ENCODE results near the gene TFB2M.
A peak's percentile ranks its signal among the peaks of the same experiment; 100 is the strongest.
"Not testable (repeated sequence)": the region's sequence is repeated elsewhere in the genome, so short reads cannot be mapped to it uniquely, and the experiment has no call there.

The TFB2M gene

DNA sequence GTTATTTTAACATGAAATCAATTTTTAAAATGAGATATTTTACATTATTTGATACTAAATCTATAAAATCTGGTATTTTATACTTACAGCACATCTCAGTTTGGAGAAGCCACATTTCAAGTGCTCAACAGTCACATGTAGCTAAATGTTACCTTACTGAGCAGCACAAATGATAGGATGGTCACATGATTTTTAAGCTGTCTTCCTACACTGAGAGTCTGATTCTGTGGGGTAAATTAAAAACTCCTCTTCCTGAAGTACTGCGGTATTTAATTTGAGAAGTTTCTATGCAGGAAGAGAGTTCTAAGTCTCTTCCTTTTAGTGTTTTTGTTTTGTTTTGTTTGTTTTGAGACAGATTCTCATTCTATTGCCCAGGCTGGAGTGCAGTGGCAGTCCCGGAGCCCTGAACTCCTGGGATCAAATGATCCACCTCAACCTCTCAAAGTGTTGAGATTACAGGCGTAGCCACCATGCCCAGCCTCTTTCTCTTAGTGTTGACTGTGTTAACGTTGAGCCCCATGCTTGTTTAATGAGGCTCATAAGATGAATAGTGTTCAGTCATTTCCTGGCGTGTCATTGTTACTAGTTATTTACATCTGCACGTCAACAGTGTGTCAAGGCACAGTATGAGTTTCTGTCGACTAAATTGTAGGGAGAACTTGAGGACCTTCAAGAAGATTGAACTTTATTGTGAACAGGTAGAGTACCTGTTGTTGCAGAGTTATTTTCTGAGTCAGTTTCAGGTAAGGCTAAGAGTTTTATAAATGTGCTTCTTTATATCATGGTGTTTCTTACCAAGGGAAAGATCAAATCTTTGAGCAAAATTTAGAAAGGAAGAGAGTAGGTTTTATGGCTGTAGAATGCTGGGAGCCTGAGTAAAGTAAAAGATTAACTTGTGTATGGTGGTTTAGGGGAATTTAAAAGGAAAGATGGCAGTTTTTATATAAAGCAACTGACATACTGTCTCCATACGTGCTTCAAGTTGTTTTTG, 3.5 kb upstream of the TFB2M start:
- DNase-seq (ENCODE audit: low spot score), result no peak
- POLR2A ChIA-PET (ENCODE audit: low non-redundant PET), result no interaction called here
- H3K27ac ChIP-seq, result no peak overlapping the region

DNA sequence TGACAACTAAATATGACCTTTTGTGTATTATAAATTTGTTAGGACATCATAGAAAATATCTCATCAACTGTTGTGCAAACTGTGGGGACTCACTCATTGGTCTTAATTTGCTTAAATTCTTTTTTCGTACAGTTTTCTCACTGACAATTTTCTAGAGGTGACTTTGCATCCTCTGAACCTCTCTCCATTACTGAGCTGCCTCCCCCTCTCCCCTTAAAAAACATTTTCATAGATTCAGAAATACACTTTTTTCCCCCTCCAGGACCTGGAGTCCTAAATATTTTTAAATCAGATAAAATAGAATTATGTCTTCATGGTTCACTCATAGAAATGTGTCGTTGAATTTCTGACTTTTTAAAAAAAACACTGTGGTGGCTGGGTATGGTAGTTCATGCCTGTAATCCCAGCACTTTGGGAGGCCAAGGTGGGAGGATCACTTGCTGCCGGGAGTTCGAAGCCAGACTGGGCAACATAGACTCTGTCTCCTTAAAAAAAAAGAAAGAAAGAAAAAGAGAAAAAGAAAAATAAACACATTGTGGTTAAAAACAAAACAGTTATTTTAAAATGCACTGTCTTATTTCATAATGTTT, 1.7 kb upstream of the TFB2M start:
- CTCF ChIA-PET, result interaction anchor here (0.7 to 0.9 kb wide), 2 partner anchors 70 to 80 kb away, joined by 3 read pairs; no protein-coding TSS in a partner anchor
- TF ChIP-seq, protein P1, sequence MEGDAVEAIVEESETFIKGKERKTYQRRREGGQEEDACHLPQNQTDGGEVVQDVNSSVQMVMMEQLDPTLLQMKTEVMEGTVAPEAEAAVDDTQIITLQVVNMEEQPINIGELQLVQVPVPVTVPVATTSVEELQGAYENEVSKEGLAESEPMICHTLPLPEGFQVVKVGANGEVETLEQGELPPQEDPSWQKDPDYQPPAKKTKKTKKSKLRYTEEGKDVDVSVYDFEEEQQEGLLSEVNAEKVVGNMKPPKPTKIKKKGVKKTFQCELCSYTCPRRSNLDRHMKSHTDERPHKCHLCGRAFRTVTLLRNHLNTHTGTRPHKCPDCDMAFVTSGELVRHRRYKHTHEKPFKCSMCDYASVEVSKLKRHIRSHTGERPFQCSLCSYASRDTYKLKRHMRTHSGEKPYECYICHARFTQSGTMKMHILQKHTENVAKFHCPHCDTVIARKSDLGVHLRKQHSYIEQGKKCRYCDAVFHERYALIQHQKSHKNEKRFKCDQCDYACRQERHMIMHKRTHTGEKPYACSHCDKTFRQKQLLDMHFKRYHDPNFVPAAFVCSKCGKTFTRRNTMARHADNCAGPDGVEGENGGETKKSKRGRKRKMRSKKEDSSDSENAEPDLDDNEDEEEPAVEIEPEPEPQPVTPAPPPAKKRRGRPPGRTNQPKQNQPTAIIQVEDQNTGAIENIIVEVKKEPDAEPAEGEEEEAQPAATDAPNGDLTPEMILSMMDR (conservative IDR thresholded peaks at IDR 0.05; ENCODE audit: low read depth), result no peak
- POLR2A ChIA-PET (ENCODE audit: low non-redundant PET), result interaction anchor here (0.6 kb wide), 2 partner anchors 132 to 1996 kb away, joined by 3 to 4 read pairs; no protein-coding TSS in a partner anchor
- no peak overlapping the region for H3K27ac ChIP-seq
- DNase-seq (ENCODE audit: low spot score), result no peak

More for the DNA sequence above, 3.5 kb upstream of the TFB2M start:
- TF ChIP-seq, protein P1 (conservative IDR thresholded peaks at IDR 0.05; ENCODE audit: low read depth), result no peak
- CTCF ChIA-PET, result no interaction called here

- peak overlapping the region; percentile 93 for H3K27ac ChIP-seq
- ChIA-PET CTCF (interaction anchor here (0.6 to 0.9 kb wide), 3 partner anchors 17 to 80 kb away, joined by 3 read pairs; no protein-coding TSS in a partner anchor), POLR2A (ENCODE audit: low non-redundant PET) (interaction anchor here (0.6 kb wide), 2 partner anchors 133 to 1996 kb away, joined by 3 to 4 read pairs; no protein-coding TSS in a partner anchor)
- peak; percentile 46 for DNase-seq (ENCODE audit: low spot score)
- TF ChIP-seq, protein P1 (conservative IDR thresholded peaks at IDR 0.05; ENCODE audit: low read depth), result no peak
Observed at GRCh38 chr1:246566813-246567645, 968 bp upstream of the TFB2M start.

- ChIA-PET CTCF (no interaction called here), POLR2A (ENCODE audit: low non-redundant PET) (no interaction called here)
- TF ChIP-seq, protein P1 (conservative IDR thresholded peaks at IDR 0.05; ENCODE audit: low read depth), result no peak
- H3K27ac ChIP-seq, result peak overlapping the region; percentile 93
- peak; percentile 26 for DNase-seq (ENCODE audit: low spot score)
Observed at GRCh38 chr1:246565751-246566127, 322 bp downstream of the TFB2M start.

- DNase-seq (ENCODE audit: low spot score), result no peak
- ChIA-PET CTCF (no interaction called here), POLR2A (ENCODE audit: low non-redundant PET) (no interaction called here)
- TF ChIP-seq, protein P1 (conservative IDR thresholded peaks at IDR 0.05; ENCODE audit: low read depth), result no peak
- H3K27ac ChIP-seq, result peak overlapping the region; percentile 93
Observed at GRCh38 chr1:246564839-246565750, 966 bp downstream of the TFB2M start.

- H3K27ac ChIP-seq; DNase-seq (ENCODE audit: low spot score); CTCF ChIA-PET; POLR2A ChIA-PET (ENCODE audit: low non-redundant PET): not testable (repeated sequence)
Observed at GRCh38 chr1:246560833-246561232, 5.2 kb downstream of the TFB2M start.
